Measurements from ENCODE around the gene SURF2.
A peak's percentile ranks its signal among the peaks of the same experiment; 100 is the strongest.
"Not testable (repeated sequence)": the region's sequence is repeated elsewhere in the genome, so short reads cannot be mapped to it uniquely, and the experiment has no call there.

The SURF2 gene

DNA sequence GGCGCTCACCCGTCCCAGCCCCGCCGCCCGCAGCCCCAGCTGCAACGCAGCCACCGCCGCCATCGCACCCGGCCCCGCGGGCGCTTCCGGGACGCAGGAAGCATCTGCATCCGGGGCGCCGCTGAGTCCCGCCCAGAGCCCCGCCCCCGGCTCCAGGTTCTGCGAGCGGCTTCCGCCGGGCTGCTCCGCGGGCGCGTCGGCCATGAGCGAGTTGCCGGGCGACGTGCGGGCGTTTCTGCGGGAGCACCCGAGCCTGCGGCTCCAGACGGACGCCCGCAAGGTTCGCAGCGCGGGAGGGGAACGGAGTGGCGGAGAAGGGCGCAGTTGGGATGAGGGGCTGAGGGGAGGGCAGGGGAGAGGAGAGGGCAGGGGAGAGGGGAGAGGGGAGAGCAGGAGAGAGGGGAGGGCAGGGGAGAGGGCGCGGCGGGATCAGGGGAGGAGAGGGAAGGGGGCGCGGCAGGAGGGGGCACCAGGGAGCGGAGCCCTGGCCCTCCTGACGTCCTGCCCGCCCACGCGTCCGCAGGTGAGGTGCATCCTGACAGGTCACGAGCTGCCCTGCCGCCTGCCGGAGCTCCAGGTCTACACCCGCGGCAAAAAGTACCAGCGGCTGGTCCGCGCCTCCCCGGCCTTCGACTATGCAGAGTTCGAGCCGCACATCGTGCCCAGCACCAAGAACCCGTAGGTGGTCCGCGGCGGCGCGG, at the start of gene SURF2, which contains the start of gene SURF1:
Gene SURF2 (plus strand): TSS at position 160 of the 701 bp plus-strand sequence. CDS start 43 bp downstream, at position 203.
Gene SURF1 (minus strand): TSS at position 97 of the 701 bp plus-strand sequence. CDS start 34 bp downstream, at position 63.
- DNase-seq, result peak; percentile 29

- no peak for DNase-seq
These were observed 49.0 kb upstream of the SURF2 start for GRCh38 chr9:133307301-133307700.

DNA sequence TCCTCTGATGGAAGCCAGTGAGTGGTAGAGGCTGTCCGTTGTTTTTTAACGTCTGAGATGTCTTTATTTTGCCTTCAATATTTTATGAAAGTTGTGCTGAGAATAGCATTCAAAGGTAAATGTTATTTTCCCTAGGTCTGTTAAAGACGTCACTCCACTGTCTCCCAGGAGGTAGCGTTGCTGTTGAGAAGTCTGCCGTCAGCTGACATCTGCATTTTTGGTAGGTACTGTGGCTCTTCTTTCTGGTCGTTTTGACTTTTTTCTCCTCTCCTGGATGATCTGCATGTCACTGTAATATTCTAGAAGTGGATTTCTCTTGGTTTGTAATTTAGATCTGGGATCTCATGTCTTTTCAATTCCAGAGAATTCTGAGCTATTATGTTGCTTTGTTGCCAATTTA, 46.7 kb upstream of the SURF2 start:
- DNase-seq, result no peak

GRCh38 chr9:133315997-133316396, 40.4 kb upstream of the SURF2 start:
- no peak for DNase-seq

GRCh38 chr9:133317551-133317950, 38.8 kb upstream of the SURF2 start:
- not testable (repeated sequence) for DNase-seq

- no peak for DNase-seq
These were observed 35.9 kb upstream of the SURF2 start for GRCh38 chr9:133320421-133320881.

DNA sequence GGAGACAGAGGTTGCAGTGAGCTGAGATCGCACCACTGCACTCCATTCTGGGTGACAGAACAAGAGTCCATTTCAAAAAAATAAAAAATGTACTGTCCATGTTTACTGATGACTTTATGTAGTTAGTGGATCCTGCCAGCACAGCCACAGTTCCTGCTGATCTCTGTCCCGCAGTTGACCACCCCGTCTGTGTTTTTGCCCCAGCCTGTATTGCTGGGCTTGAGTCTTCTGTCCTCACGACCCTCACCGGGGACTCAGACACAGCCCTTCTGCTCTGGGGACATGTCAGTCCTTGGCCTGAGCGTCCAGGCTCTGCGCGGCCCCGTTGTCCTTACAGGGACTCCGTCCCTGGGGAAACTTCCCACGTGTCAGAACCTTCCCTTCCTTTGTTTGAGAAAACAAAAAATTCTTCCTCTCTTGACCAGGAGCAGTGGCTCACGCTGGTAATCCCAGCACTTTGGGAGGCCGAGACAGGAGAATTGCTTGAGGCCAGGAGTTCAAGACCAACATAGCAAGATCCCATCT, 34.9 kb upstream of the SURF2 start:
- DNase-seq, result no peak

DNA sequence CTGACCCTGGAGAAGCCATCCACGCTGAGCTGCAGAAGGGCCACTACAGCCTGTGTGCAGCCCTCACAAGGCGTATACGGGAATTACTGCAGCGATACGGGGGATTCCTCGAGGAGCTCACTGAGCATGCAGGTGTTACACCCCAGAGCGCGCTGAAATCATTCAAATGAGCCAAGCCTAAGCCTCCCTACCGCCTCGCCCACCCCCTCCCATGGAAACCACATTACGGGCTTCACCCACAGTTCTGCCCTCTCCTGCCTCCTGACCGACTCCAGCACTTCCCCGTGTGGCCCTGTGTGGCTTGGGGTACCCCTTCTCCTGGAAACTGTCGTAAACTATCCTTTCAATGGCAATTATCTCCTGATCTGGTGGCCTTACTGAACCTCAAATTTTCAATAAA, 33.6 kb upstream of the SURF2 start:
- DNase-seq, result no peak

DNA sequence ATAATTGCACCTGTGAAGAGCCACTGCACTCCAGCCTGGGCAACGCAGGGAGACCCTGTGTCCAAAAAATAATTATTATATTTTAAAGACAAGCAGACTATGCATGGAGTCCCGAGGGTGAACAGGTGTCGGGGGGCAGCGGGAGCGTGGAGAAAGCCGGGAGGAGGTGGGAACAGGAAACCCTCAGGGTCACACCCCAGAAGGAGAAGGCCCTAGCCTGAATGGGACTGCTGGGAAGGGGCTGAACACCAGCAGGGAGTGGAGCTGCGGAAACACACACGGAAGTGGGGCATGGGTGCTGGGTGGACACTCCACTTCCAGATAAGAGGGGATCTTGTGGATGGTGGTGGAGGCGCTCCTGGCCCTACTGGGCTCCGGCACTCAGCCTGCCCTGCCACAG, 33.1 kb upstream of the SURF2 start:
- no peak for DNase-seq

DNA sequence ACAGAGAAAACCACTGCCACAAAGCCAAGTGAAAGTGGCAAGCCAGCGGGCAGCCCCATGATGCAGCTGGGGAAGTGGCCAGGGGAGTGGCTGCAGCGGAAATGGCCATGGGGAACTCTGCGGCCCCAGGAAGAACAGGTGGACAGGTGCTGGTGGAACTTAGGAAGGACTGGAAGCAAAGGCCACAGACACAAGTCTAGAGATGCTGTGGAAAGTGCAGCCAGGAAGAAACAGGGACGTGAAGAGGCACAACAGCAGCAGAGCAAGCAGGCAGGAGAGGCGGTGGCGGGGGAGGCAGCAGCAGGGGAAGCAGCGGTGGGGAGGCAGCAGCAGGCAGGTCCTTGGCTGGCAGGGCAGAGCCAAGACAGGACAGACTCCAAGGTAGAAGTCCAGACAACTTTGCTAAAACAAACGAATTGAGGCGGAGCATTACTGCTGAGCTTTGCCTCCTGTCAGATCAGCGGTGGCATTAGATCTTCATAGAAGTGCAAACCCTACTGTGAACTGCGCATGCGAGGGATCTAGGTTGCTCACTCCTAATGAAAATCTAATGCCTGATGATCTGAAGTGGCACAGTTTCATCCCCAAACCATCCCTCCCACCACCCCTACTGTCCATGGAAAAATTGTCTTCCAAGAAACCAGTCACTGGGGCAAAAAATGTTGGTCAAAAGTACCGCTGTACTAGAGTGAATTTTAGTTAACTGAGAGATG, 32.2 kb upstream of the SURF2 start:
- no peak for DNase-seq

- DNase-seq, result not testable (repeated sequence)
These were observed 29.3 kb upstream of the SURF2 start for GRCh38 chr9:133327021-133327420.

DNA sequence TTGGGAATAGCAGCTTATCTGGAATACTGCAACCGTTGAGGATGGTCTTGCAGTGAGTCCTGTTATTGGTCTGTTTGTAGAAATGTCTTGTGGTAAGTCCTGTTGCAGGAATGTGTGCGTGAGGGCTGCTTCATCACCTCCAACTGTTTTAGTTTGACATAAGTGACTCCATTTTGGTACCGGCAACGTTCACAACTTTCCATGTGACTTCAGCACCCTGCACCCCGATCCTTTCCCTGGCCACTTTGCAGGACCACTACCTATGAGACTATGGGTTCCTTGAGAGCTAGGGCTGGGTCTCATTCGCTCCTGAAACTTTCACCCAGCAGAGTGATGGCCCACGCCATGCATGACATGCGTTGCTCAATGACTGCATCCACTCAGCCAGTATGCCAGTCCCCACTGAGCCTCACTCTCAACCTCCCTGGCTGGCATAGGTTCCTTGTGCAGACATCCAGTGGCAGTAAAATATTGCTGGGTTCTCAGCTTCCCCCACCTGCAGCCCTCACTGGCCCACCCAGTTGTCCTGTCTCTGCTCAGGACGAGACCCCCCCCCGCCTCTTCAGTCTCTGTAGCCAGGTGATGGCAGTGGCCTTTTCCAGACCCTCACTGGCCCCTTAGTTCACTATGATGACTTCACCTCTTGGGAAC, 28.4 kb upstream of the SURF2 start:
- DNase-seq, result no peak

- not testable (repeated sequence) for DNase-seq
These were observed 26.8 kb upstream of the SURF2 start for GRCh38 chr9:133329306-133330156.

- no peak for DNase-seq
These were observed 25.1 kb upstream of the SURF2 start for GRCh38 chr9:133331221-133331620.

DNA sequence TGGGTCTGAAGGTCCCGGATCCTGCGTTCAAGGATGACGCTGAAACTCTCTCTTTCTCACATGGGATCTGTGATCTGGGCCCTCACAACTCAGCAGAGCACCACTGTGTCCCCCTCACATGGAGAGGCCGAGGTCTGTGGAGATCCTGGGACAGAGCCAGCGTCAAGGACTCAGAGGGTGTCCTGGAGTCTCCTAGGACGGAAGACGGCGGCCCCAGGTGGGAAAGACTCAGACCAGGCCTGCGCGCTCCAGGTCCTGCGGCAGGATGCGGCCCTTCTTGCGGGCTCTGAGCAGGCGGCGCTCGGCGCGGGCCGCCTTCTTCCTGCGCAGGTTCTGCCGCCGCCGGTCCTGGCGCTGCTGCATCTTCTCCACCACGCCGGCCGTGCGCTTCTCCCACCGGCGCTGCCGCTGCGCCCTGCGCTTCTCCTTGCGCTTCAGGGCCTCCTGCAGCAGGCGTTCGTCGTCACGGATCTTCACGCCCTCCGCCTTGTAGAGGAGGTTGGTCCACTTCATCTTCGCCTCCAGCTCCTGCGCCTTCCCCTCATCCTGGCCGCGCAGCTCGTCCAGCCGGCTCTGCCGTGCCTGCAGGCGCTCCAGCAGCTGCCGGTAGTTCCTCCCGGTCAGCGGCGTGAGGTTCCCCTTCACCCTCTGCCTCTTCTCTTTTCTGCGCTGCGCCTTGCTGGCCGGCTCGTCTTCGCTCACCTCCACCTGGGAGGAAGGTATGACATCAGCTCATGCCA, 24.5 kb upstream of the SURF2 start:
- DNase-seq, result no peak

DNA sequence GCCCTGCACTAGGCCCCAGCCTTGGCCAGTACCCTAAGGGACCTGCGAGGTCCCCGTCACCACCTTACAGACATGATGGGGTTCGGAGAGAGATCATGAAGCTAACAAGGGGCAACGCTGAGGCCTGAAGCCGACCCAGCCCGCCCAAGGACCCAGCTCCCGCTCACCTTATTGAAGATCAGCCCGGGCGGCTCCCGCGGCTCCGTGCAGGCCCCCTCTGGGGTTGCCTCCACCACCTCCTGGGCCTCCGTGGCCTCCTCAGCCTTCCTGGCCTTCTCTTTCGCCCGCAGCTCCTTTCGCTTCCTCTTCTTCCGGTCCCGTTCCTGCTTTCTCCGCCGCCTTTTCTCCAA, 24.0 kb upstream of the SURF2 start:
- no peak for DNase-seq

DNA sequence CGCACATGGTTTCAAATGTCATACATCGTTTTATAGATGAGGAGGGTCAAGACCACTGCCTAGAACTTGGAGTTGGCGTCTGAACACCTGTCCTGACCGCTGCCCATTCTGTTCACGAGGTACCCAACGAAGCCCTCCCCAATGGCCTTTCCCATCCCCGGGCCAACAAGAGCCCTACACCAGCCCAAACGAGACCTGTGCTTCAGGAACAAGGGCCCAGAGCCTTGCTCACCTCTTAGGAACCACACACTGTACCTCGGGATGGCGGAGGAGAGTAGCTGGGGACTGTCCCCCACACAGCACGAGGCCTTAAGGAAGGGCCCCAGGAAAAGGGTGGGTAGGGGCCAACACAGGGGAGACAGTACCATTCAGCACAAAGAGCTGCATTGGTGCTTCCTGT, 23.3 kb upstream of the SURF2 start:
- no peak for DNase-seq

DNA sequence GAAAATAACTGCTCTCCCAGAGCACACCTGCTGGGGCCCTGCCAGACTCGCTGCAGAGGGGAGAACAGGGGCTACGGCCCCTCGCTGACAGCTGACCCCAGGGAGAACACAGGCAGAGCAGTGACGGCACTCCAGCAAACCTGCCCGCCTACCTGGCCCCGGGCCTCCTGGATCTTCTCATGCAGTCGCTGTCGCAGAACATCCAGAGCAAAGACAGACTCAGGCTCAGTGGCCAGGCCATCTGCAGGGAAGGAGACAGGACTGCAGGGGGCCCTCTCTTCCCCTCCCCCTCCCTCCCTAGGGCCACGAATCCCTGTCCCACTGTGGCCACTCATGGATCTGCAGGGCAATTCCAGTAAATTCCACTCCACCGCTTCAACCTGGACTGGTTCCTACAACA, 22.8 kb upstream of the SURF2 start:
- no peak for DNase-seq

DNA sequence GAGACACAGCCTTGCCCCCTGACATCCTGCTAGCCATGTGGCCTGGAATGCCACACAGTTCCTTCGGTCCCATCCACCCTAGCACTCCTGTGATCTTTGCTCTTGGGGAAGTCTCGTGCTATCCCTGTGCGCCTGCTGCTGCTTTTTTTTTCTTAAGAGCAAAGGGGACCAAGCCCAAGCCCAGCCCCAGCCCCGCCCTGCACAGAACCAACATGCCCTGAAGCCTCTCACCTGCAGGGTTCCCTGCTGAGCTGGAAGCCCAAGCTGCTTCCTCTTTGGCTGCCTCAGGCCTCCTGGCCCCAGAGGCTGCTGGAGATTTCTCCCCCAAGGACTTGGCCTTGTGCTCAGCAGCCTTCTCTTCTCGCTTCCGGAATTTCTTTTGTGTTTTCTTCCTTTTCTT, 22.2 kb upstream of the SURF2 start:
- DNase-seq, result no peak

- not testable (repeated sequence) for DNase-seq
These were observed 21.5 kb upstream of the SURF2 start for GRCh38 chr9:133334888-133335287.

- peak; percentile 85 for DNase-seq
These were observed 20.2 kb upstream of the SURF2 start, which contains the start of gene SURF6 for GRCh38 chr9:133335924-133336811. Gene SURF6 (minus strand): TSS chr9:133336188. CDS start chr9:133336132, 56 bp downstream.
